ENCODE results near the gene ADAMTS20. TPM values are rescaled to one million over a fixed set of nuclear protein-coding genes. Genes with fewer than 3 reads are reported as not detected.

The ADAMTS20 gene
- total RNA-seq, 2 donors from 2014 or later = not detected

DNA sequence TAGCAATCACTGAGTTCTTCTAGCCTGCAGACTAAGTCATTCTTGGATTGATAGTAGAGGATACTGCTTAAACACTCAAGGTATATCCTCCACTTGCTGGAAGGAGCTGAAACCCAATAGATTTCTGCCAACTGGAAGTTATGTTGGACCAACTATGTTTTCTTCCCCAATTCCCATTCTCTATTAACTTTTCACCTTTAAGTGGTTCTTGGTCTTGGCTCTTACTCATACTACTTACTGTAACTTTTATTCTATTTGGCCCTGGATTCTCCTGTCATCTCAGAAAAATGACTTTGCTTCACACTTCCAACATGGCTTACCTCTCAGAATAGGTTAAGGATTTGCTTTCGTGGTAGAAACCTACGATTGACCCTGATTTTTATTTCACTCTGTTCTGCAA is 244.9 kb downstream of the ADAMTS20 start:
- H3K27ac ChIP-seq = no peak overlapping the region
- no peak for DNase-seq (ENCODE audit: low spot score)
- no peaks in the 10 kb centered on the region for H3K36me3 ChIP-seq
- TF ChIP-seq, protein P1, sequence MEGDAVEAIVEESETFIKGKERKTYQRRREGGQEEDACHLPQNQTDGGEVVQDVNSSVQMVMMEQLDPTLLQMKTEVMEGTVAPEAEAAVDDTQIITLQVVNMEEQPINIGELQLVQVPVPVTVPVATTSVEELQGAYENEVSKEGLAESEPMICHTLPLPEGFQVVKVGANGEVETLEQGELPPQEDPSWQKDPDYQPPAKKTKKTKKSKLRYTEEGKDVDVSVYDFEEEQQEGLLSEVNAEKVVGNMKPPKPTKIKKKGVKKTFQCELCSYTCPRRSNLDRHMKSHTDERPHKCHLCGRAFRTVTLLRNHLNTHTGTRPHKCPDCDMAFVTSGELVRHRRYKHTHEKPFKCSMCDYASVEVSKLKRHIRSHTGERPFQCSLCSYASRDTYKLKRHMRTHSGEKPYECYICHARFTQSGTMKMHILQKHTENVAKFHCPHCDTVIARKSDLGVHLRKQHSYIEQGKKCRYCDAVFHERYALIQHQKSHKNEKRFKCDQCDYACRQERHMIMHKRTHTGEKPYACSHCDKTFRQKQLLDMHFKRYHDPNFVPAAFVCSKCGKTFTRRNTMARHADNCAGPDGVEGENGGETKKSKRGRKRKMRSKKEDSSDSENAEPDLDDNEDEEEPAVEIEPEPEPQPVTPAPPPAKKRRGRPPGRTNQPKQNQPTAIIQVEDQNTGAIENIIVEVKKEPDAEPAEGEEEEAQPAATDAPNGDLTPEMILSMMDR (IDR thresholded peaks at IDR 0.05) = no peak
- H3K4me3 ChIP-seq = no peak overlapping the region
- no peaks in the 10 kb centered on the region for H3K27me3 ChIP-seq
- no peaks in the 10 kb centered on the region for H3K9me3 ChIP-seq
- H3K4me1 ChIP-seq = no peaks in the 10 kb centered on the region

DNA sequence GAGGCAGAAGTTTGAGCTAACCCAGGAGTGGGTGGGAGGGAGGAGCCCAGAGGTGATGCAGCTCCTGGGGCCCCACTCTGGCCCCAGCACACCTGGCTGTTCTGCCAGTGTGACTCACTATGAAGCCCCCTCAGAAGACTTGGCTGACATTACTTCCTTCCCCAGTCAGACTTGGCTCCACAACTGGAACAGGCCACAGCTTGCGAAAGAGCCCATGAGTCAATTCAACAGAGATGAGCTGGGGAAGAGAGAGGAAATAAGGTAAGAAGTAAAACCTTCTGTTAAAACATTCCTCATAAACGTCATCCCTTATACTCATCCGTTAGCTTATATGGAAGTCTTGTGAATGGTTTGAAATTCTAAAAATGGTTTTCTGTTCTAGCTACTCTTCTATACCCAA is 245.9 kb downstream of the ADAMTS20 start:
- Histone ChIP-seq H3K27ac (no peak overlapping the region), H3K36me3 (no peaks in the 10 kb centered on the region), H3K9me3 (no peaks in the 10 kb centered on the region), H3K27me3 (no peaks in the 10 kb centered on the region), H3K4me3 (no peak overlapping the region), H3K4me1 (no peaks in the 10 kb centered on the region)
- TF ChIP-seq, protein P1 (IDR thresholded peaks at IDR 0.05) = no peak
- no peak for DNase-seq (ENCODE audit: low spot score)

DNA sequence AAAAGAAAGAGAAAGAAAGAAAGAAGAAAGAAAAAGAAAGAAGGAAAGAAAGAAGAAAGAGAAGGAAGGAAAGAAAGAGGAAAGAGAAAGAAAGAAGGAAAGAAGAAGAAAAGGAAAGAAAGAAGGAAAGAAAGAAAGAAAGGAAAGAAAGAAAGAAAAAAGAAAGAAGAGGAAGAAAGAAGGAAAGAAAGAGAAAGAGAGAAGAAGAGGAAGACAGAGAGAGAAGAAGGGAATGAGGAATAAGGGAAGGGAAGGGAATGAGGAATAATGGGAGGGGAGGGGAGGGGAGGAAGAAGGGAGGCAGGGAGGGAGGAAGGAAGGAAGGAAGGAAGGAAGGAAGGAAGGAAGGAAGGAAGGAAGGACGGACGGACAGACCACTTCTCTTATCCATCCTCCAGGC is 246.9 kb downstream of the ADAMTS20 start:
- Histone ChIP-seq H3K27ac (no peak overlapping the region), H3K27me3 (no peaks in the 10 kb centered on the region), H3K4me1 (no peaks in the 10 kb centered on the region), H3K36me3 (no peaks in the 10 kb centered on the region), H3K9me3 (no peaks in the 10 kb centered on the region), H3K4me3 (no peak overlapping the region)
- TF ChIP-seq, protein P1 (IDR thresholded peaks at IDR 0.05) = no peak
- no peak for DNase-seq (ENCODE audit: low spot score)

Other genes with a start within 250 kb of the ADAMTS20 start
- gene PUS7L, start 206.6 kb upstream of the ADAMTS20 start, total RNA-seq = 1 to 10 TPM; 3.8 to 4.6 TPM
- 1 to 10 TPM; 5.7 to 9.6 TPM for gene IRAK4, start 206.7 kb upstream of the ADAMTS20 start, total RNA-seq